ENCODE results near the gene TNFAIP8L1. TPM values are rescaled to one million over a fixed set of nuclear protein-coding genes. Genes with fewer than 3 reads are reported as not detected.
A peak's percentile ranks its signal among the peaks of the same experiment; 100 is the strongest.

The TNFAIP8L1 gene
- polyA plus RNA-seq, 3 donors from 2014 or later, result 2.4 to 14.1 (median 5.2) TPM

- Mint-ChIP-seq H3K36me3 (no peaks in the 10 kb centered on the region), H3K27me3 (ENCODE audit: low read depth in 3 of 3) (peaks cover 6 to 8% (median 7%) of the 10 kb centered on the region in 3 donors), H3K4me1 (no peaks in the 10 kb centered on the region), H3K4me3 (no peak overlapping the region), H3K27ac (no peak overlapping the region), H3K9me3 (no peaks in the 10 kb centered on the region)
- no peak for DNase-seq
These were observed 15.0 kb upstream of the TNFAIP8L1 start for GRCh38 chr19:4624301-4624700.

- no peak for DNase-seq
- no peak overlapping the region for H3K4me3 Mint-ChIP-seq
- no peak overlapping the region for H3K27ac Mint-ChIP-seq
- peaks cover 6 to 8% (median 7%) of the 10 kb centered on the region in 3 donors for H3K27me3 Mint-ChIP-seq (ENCODE audit: low read depth in 3 of 3)
- no peaks in the 10 kb centered on the region for H3K36me3 Mint-ChIP-seq
- no peaks in the 10 kb centered on the region for H3K4me1 Mint-ChIP-seq
- H3K9me3 Mint-ChIP-seq, result no peaks in the 10 kb centered on the region
These were observed 14.5 kb upstream of the TNFAIP8L1 start for GRCh38 chr19:4624733-4625362.

GRCh38 chr19:4633140-4633967 lies 6.0 kb upstream of the TNFAIP8L1 start:
- Mint-ChIP-seq H3K4me3 (peak overlapping the region in 4 of 5 donors; percentile 45 to 55 (median 50)), H3K27me3 (ENCODE audit: low read depth in 3 of 3) (peaks cover 0 to 4% (median 0%) of the 10 kb centered on the region in 3 donors), H3K27ac (peak overlapping the region in 4 of 6 donors; percentile 18 to 79 (median 32)), H3K36me3 (no peaks in the 10 kb centered on the region), H3K4me1 (peaks cover 8 to 14% of the 10 kb centered on the region in 2 donors), H3K9me3 (no peaks in the 10 kb centered on the region)
- DNase-seq, result peak; percentile 45 to 57 (median 52)

GRCh38 chr19:4635754-4636116 lies 3.6 kb upstream of the TNFAIP8L1 start:
- Mint-ChIP-seq H3K4me1 (peaks cover 24 to 28% of the 10 kb centered on the region in 2 donors), H3K36me3 (no peaks in the 10 kb centered on the region), H3K27me3 (ENCODE audit: low read depth in 3 of 3) (peaks cover 2 to 8% (median 7%) of the 10 kb centered on the region in 3 donors), H3K27ac (no peak overlapping the region), H3K9me3 (no peaks in the 10 kb centered on the region), H3K4me3 (peak overlapping the region; percentile 48 to 74 (median 72))
- DNase-seq, result no peak

GRCh38 chr19:4636151-4636717 lies 3.1 kb upstream of the TNFAIP8L1 start:
- Mint-ChIP-seq H3K9me3 (no peaks in the 10 kb centered on the region), H3K27me3 (ENCODE audit: low read depth in 3 of 3) (peaks cover 2 to 8% (median 6%) of the 10 kb centered on the region in 3 donors), H3K4me3 (peak overlapping the region; percentile 48 to 74 (median 72)), H3K36me3 (no peaks in the 10 kb centered on the region), H3K4me1 (peaks cover 25 to 28% of the 10 kb centered on the region in 2 donors), H3K27ac (peak overlapping the region in 2 of 6 donors; percentile 55 to 71)
- peak; percentile 69 to 76 (median 76) for DNase-seq

GRCh38 chr19:4636761-4637160 lies 2.6 kb upstream of the TNFAIP8L1 start:
- Mint-ChIP-seq H3K9me3 (no peaks in the 10 kb centered on the region), H3K4me3 (peak overlapping the region in 4 of 5 donors; percentile 6 to 66 (median 58)), H3K4me1 (peaks cover 25 to 28% of the 10 kb centered on the region in 2 donors), H3K36me3 (no peaks in the 10 kb centered on the region), H3K27ac (peak overlapping the region in 2 of 6 donors; percentile 55 to 71), H3K27me3 (ENCODE audit: low read depth in 3 of 3) (peaks cover 2 to 8% (median 6%) of the 10 kb centered on the region in 3 donors)
- no peak for DNase-seq

GRCh38 chr19:4638317-4638716 lies 999 bp upstream of the TNFAIP8L1 start:
- Mint-ChIP-seq H3K4me1 (peaks cover 21 to 26% of the 10 kb centered on the region in 2 donors), H3K27ac (peak overlapping the region; percentile 36 to 99 (median 89)), H3K36me3 (no peaks in the 10 kb centered on the region), H3K27me3 (ENCODE audit: low read depth in 3 of 3) (peaks cover 2 to 8% (median 6%) of the 10 kb centered on the region in 3 donors), H3K4me3 (peak overlapping the region in 4 of 5 donors; percentile 39 to 92 (median 90)), H3K9me3 (no peaks in the 10 kb centered on the region)
- DNase-seq, result no peak

GRCh38 chr19:4639531-4640246 lies 373 bp downstream of the TNFAIP8L1 start:
- no peak for DNase-seq
- Mint-ChIP-seq H3K4me3 (peak overlapping the region; percentile 93 to 99 (median 97)), H3K27ac (peak overlapping the region; percentile 77 to 97 (median 90)), H3K27me3 (ENCODE audit: low read depth in 3 of 3) (peaks cover 2 to 8% (median 6%) of the 10 kb centered on the region in 3 donors), H3K36me3 (no peaks in the 10 kb centered on the region), H3K4me1 (peaks cover 16 to 22% of the 10 kb centered on the region in 2 donors), H3K9me3 (no peaks in the 10 kb centered on the region)

- no peak for DNase-seq
- Mint-ChIP-seq H3K4me1 (peaks cover 16 to 20% of the 10 kb centered on the region in 2 donors), H3K9me3 (no peaks in the 10 kb centered on the region), H3K27me3 (ENCODE audit: low read depth in 3 of 3) (peaks cover 2 to 8% (median 6%) of the 10 kb centered on the region in 3 donors), H3K4me3 (peak overlapping the region; percentile 93 to 99 (median 97)), H3K27ac (peak overlapping the region in 2 of 6 donors; percentile 57 to 58), H3K36me3 (no peaks in the 10 kb centered on the region)
These were observed 1.1 kb downstream of the TNFAIP8L1 start for GRCh38 chr19:4640247-4641000.

- peaks cover 16 to 17% of the 10 kb centered on the region in 2 donors for H3K4me1 Mint-ChIP-seq
- H3K27me3 Mint-ChIP-seq (ENCODE audit: low read depth in 3 of 3), result peaks cover 2 to 8% (median 4%) of the 10 kb centered on the region in 3 donors
- peak overlapping the region in 1 of 6 donors; percentile 11 for H3K27ac Mint-ChIP-seq
- peak overlapping the region in 4 of 5 donors; percentile 24 to 50 (median 35) for H3K4me3 Mint-ChIP-seq
- no peak for DNase-seq
- H3K36me3 Mint-ChIP-seq, result no peaks in the 10 kb centered on the region
- no peaks in the 10 kb centered on the region for H3K9me3 Mint-ChIP-seq
These were observed 1.8 kb downstream of the TNFAIP8L1 start for GRCh38 chr19:4641132-4641531.

GRCh38 chr19:4642625-4643024 lies 3.3 kb downstream of the TNFAIP8L1 start:
- Mint-ChIP-seq H3K9me3 (no peaks in the 10 kb centered on the region), H3K36me3 (peaks cover 0 to 4% (median 0%) of the 10 kb centered on the region in 3 donors), H3K4me1 (peaks cover 14 to 16% of the 10 kb centered on the region in 2 donors), H3K4me3 (no peak overlapping the region), H3K27ac (no peak overlapping the region), H3K27me3 (ENCODE audit: low read depth in 3 of 3) (peaks cover 2 to 8% (median 4%) of the 10 kb centered on the region in 3 donors)
- no peak for DNase-seq

GRCh38 chr19:4645718-4646117 lies 6.4 kb downstream of the TNFAIP8L1 start:
- no peak for DNase-seq
- Mint-ChIP-seq H3K27ac (no peak overlapping the region), H3K36me3 (peaks cover 0 to 4% (median 0%) of the 10 kb centered on the region in 3 donors), H3K4me3 (no peak overlapping the region), H3K27me3 (ENCODE audit: low read depth in 3 of 3) (no peaks in the 10 kb centered on the region), H3K9me3 (no peaks in the 10 kb centered on the region), H3K4me1 (peaks cover 0 to 5% of the 10 kb centered on the region in 2 donors)
